Endodermal cell (in vitro differentiated cells): ENCODE data around the gene EMSY. TPM values are rescaled to one million over a fixed set of nuclear protein-coding genes. Genes with fewer than 3 reads are reported as not detected.
"Not testable (repeated sequence)": the region's sequence is repeated elsewhere in the genome, so short reads cannot be mapped to it uniquely, and the experiment has no call there.

Source experiments
- DNase-seq: peaks from one replicate; pipeline ENCODE4 v3.0.0-alpha.2; 2017
- H3K27ac ChIP-seq: 2 replicates; pipeline ENCODE4 v1.5.1; 2013; ENCODE audit warnings: mild to moderate bottlenecking, low read depth, low read length, moderate library complexity
- H3K27me3 ChIP-seq: 2 replicates; pipeline ENCODE4 v1.6.1; 2013; ENCODE audit warnings: mild to moderate bottlenecking, low read length, moderate library complexity; ENCODE audit not compliant: insufficient read depth, control insufficient read depth, poor library complexity, severe bottlenecking
- H3K36me3 ChIP-seq: 2 replicates; pipeline ENCODE4 v1.7.0; 2013; ENCODE audit warnings: mild to moderate bottlenecking, low read length, moderate library complexity; ENCODE audit not compliant: control insufficient read depth, insufficient read depth
- H3K4me1 ChIP-seq: one replicate; pipeline ENCODE4 v1.7.0; 2013; ENCODE audit warnings: low read length; ENCODE audit not compliant: control insufficient read depth, insufficient read depth
- H3K4me3 ChIP-seq: 2 replicates; pipeline ENCODE4 v1.5.1; 2013; ENCODE audit warnings: mild to moderate bottlenecking, low read length, moderate library complexity
- H3K9ac ChIP-seq: 2 replicates; pipeline ENCODE4 v1.6.1; 2013; ENCODE audit warnings: mild to moderate bottlenecking, low read length, moderate library complexity; ENCODE audit not compliant: poor library complexity, severe bottlenecking; ENCODE audit errors: extremely low read depth
- H3K9me3 ChIP-seq: 2 replicates; pipeline ENCODE4 v1.6.1; 2013; ENCODE audit warnings: mild to moderate bottlenecking, low read length, moderate library complexity; ENCODE audit not compliant: control insufficient read depth
- H3K27ac Mint-ChIP-seq: 2 replicates; pipeline ENCODE4 v1.8.0; 2020; ENCODE audit warnings: mixed read lengths
- H3K27me3 Mint-ChIP-seq: 2 replicates; pipeline ENCODE4 v1.8.0; 2021; ENCODE audit warnings: mild to moderate bottlenecking, mixed read lengths; ENCODE audit not compliant: insufficient read depth
- H3K36me3 Mint-ChIP-seq: 2 replicates; pipeline ENCODE4 v1.8.0; 2020; ENCODE audit warnings: low read depth, mixed read lengths
- H3K4me1 Mint-ChIP-seq: 2 replicates; pipeline ENCODE4 v1.8.0; 2020; ENCODE audit warnings: mixed read lengths
- H3K4me3 Mint-ChIP-seq: 2 replicates; pipeline ENCODE4 v1.8.0; 2020; ENCODE audit warnings: mild to moderate bottlenecking, moderate library complexity, mixed read lengths
- H3K9me3 Mint-ChIP-seq: 2 replicates; pipeline ENCODE4 v1.8.0; 2020; ENCODE audit warnings: mild to moderate bottlenecking, mixed read lengths
- CTCF ChIP-seq: fragments of 200-600 bp; sonication (generic); conservative IDR thresholded peaks from 2 replicates; pipeline ENCODE4 v1.5.0; 2021; ENCODE audit warnings: antibody characterized with exemption, mild to moderate bottlenecking
- WGBS, 2 experiments: methylation state at CpG; one replicate each; pipeline versions ENCODE4 v1.1.5 to v1.1.7; 2013; ENCODE audit warnings: missing lambda C conversion rate in 2 of 2, mixed read lengths in 1 of 2; ENCODE audit not compliant: insufficient coverage in 1 of 2, insufficient read length in 1 of 2; 5-methylcytosine and 5-hydroxymethylcytosine counted together
- total RNA-seq, 2 donors: library from RNA; stranded (reverse); fragmentation: NEBNext Ultra II Directional in 1 of 2; extraction: Animal tissue kit (Norgen Biotek cat#: 25700) in 1 of 2; gene quantifications; 2 replicates in 1 of 2; 3 replicates in 1 of 2; pipeline ENCODE4 v1.2.1, GENCODE V29; 2021

The EMSY gene
- total RNA-seq, 2 donors from 2014 or later, result 27.4 to 35.5 TPM

GRCh38 chr11:76579752-76580151 lies 134.9 kb downstream of the EMSY start:
- Histone ChIP-seq H3K36me3 (no peaks in the 10 kb centered on the region), H3K27ac (no peak overlapping the region), H3K4me3 (no peak overlapping the region), H3K27me3 (no peaks in the 10 kb centered on the region), H3K4me1 (no peaks in the 10 kb centered on the region), H3K9ac (no peak overlapping the region), H3K9me3 (no peaks in the 10 kb centered on the region)
- Mint-ChIP-seq H3K9me3 (peaks cover 13% of the 10 kb centered on the region), H3K36me3 (no peaks in the 10 kb centered on the region), H3K4me1 (peaks cover 7% of the 10 kb centered on the region), H3K4me3 (no peak overlapping the region), H3K27me3 (no peaks in the 10 kb centered on the region), H3K27ac (no peak overlapping the region)
- 76 to 87% methylated on average over 3 to 5 of the region's 5 CpGs for WGBS, 2 experiments
- no peak for TF ChIP-seq CTCF
- DNase-seq, result no peak

- H3K9me3 ChIP-seq, H3K36me3 ChIP-seq, H3K4me1 Mint-ChIP-seq, H3K9ac ChIP-seq, H3K27me3 ChIP-seq, H3K27ac Mint-ChIP-seq, DNase-seq, H3K4me3 Mint-ChIP-seq, H3K27me3 Mint-ChIP-seq, H3K27ac ChIP-seq, H3K4me1 ChIP-seq, H3K36me3 Mint-ChIP-seq, H3K4me3 ChIP-seq: not testable (repeated sequence)
- WGBS, 2 experiments, result 94 to 98% methylated on average over 8 to 31 of the region's 31 CpGs
- peaks cover 13% of the 10 kb centered on the region for H3K9me3 Mint-ChIP-seq
Observed at GRCh38 chr11:76582471-76582870, 137.7 kb downstream of the EMSY start.

- Histone ChIP-seq H3K9me3 (no peaks in the 10 kb centered on the region), H3K27me3 (no peaks in the 10 kb centered on the region), H3K9ac (no peak overlapping the region), H3K4me1 (peaks cover 4% of the 10 kb centered on the region), H3K36me3 (no peaks in the 10 kb centered on the region), H3K4me3 (no peak overlapping the region), H3K27ac (no peak overlapping the region)
- Mint-ChIP-seq H3K27me3 (peaks cover 1% of the 10 kb centered on the region), H3K4me1 (no peaks in the 10 kb centered on the region), H3K36me3 (no peaks in the 10 kb centered on the region), H3K4me3 (no peak overlapping the region), H3K27ac (no peak overlapping the region), H3K9me3 (peaks cover 4% of the 10 kb centered on the region)
- WGBS, 2 experiments, result 60 to 75% methylated on average over 1 to 4 of the region's 5 CpGs
- no peak for TF ChIP-seq CTCF
- DNase-seq, result no peak
Observed at GRCh38 chr11:76587820-76588454, 143.1 kb downstream of the EMSY start.
